IMR-90 (cell line): ENCODE measurements around the gene STOM. TPM values are rescaled to one million over a fixed set of nuclear protein-coding genes. Genes with fewer than 3 reads are reported as not detected.

Source experiments
- ATAC-seq: fragments of 200-7000 bp; cut with Tn5 transposase; 2 replicates; pipeline ENCODE4 v1.9.1; 2020; ENCODE audit warnings: low read depth, mild to moderate bottlenecking, moderate library complexity
- BruUV-seq: library from RNA; stranded (reverse); fragments of 400-500 nt; replicated peaks from 2 replicates; lab custom pipeline; 2021; lab: Mats Ljungman, UMichigan
- CTCF ChIA-PET: fragments of 300-600 bp; formaldehyde crosslinking; extraction: SDS; loops from one replicate; lab custom pipeline; 2021; ENCODE audit warnings: antibody characterized with exemption; lab: Yijun Ruan, JAX
- POLR2A ChIA-PET: fragments of 300-600 bp; sonication (Branson Sonifier 250); formaldehyde crosslinking; loops from one replicate; lab custom pipeline; 2022; ENCODE audit warnings: antibody characterized with exemption; ENCODE audit not compliant: unreplicated experiment; lab: Charles Lee
- DNase-seq: peaks from one replicate; pipeline ENCODE4 v3.0.0; 2013
- H2AFZ ChIP-seq: replicated peaks from 2 replicates; pipeline ENCODE3; 2013; ENCODE audit warnings: low read length, mild to moderate bottlenecking; ENCODE audit not compliant: poor library complexity
- H2AK5ac ChIP-seq: 2 replicates; pipeline ENCODE4 v1.6.1; 2013; ENCODE audit warnings: low read depth, low read length, inconsistent platforms
- H2AK9ac ChIP-seq: replicated peaks from 2 replicates; pipeline ENCODE3; 2013; ENCODE audit warnings: mild to moderate bottlenecking, low read depth, low read length, moderate library complexity; ENCODE audit not compliant: poor library complexity
- H2BK120ac ChIP-seq: 2 replicates; pipeline ENCODE4 v1.6.1; 2013; ENCODE audit warnings: low read depth, low read length, inconsistent platforms
- H2BK15ac ChIP-seq: 3 replicates; pipeline ENCODE4 v1.6.1; 2013; ENCODE audit warnings: low read depth, low read length, inconsistent platforms
- H2BK20ac ChIP-seq: 2 replicates; pipeline ENCODE4 v1.6.1; 2013; ENCODE audit warnings: low read depth, mild to moderate bottlenecking, inconsistent platforms, low read length, moderate library complexity
- H2BK5ac ChIP-seq: 2 replicates; pipeline ENCODE4 v1.6.1; 2013; ENCODE audit warnings: mild to moderate bottlenecking, low read depth, low read length, inconsistent platforms; ENCODE audit not compliant: poor library complexity, severe bottlenecking
- H3K14ac ChIP-seq: replicated peaks from 2 replicates; pipeline ENCODE4 v1.6.1; 2013; ENCODE audit warnings: low read depth, low read length, inconsistent platforms
- H3K18ac ChIP-seq: 2 replicates; pipeline ENCODE4 v1.6.1; 2013; ENCODE audit warnings: low read depth, low read length, control low read depth
- H3K23ac ChIP-seq: 2 replicates; pipeline ENCODE4 v1.6.1; 2013; ENCODE audit warnings: low read depth, low read length, inconsistent platforms
- H3K27ac ChIP-seq: 2 replicates; pipeline ENCODE4 v1.5.1; 2013; ENCODE audit warnings: mild to moderate bottlenecking, control low read depth, low read length; ENCODE audit not compliant: insufficient read depth
- H3K27me3 ChIP-seq: 2 replicates; pipeline ENCODE4 v1.6.1; 2013; ENCODE audit warnings: low read length; ENCODE audit not compliant: control insufficient read depth, insufficient read depth
- H3K36me3 ChIP-seq: 2 replicates; pipeline ENCODE4 v1.6.1; 2013; ENCODE audit warnings: low read length, mixed read lengths; ENCODE audit not compliant: control insufficient read depth, insufficient read depth
- H3K4ac ChIP-seq: 2 replicates; pipeline ENCODE4 v1.6.1; 2013; ENCODE audit warnings: low read depth, low read length, inconsistent platforms
- H3K4me1 ChIP-seq: 2 replicates; pipeline ENCODE4 v1.6.1; 2013; ENCODE audit warnings: low read length, mixed read lengths; ENCODE audit not compliant: control insufficient read depth, insufficient read depth
- H3K4me2 ChIP-seq: 2 replicates; pipeline ENCODE4 v1.6.1; 2013; ENCODE audit warnings: low read depth, mild to moderate bottlenecking, control low read depth, low read length, moderate library complexity
- H3K4me3 ChIP-seq: 2 replicates; pipeline ENCODE4 v1.5.1; 2013; ENCODE audit warnings: low read depth, mild to moderate bottlenecking, control low read depth, low read length, moderate library complexity; ENCODE audit not compliant: insufficient read depth
- H3K56ac ChIP-seq: 2 replicates; pipeline ENCODE4 v1.6.1; 2013; ENCODE audit warnings: low read length, inconsistent platforms; ENCODE audit not compliant: insufficient read depth; ENCODE audit errors: extremely low read depth
- H3K79me1 ChIP-seq, 2 experiments: 2 replicates each; pipeline ENCODE4 v1.6.1; 2013; ENCODE audit warnings: low read length in 2 of 2, inconsistent platforms in 1 of 2, low read depth in 1 of 2
- H3K9ac ChIP-seq: 2 replicates; pipeline ENCODE4 v1.6.1; 2013; ENCODE audit warnings: low read depth, low read length, control low read depth
- H3K9me1 ChIP-seq: 2 replicates; pipeline ENCODE4 v1.6.1; 2013; ENCODE audit warnings: low read length, inconsistent platforms; ENCODE audit not compliant: insufficient read depth
- H3K9me3 ChIP-seq: 2 replicates; pipeline ENCODE4 v1.6.1; 2013; ENCODE audit warnings: low read length; ENCODE audit not compliant: control insufficient read depth, insufficient read depth
- H4K20me1 ChIP-seq: 2 replicates; pipeline ENCODE4 v1.6.1; 2013; ENCODE audit warnings: low read length, inconsistent platforms; ENCODE audit not compliant: insufficient read depth
- H4K5ac ChIP-seq: 2 replicates; pipeline ENCODE4 v1.6.1; 2013; ENCODE audit warnings: mild to moderate bottlenecking, low read depth, low read length, control low read depth
- H4K8ac ChIP-seq, 2 experiments: 2 replicates each; pipeline ENCODE4 v1.6.1; 2013; ENCODE audit warnings: low read depth in 2 of 2, low read length in 2 of 2, control low read depth in 1 of 2, inconsistent platforms in 1 of 2
- H4K91ac ChIP-seq: 2 replicates; pipeline ENCODE4 v1.6.1; 2013; ENCODE audit warnings: low read depth, low read length, inconsistent platforms; ENCODE audit not compliant: insufficient read depth
- BHLHE40 ChIP-seq: fragments of 150-350 bp; IDR thresholded peaks from 2 replicates; pipeline ENCODE4 v1.6.1; 2016; ENCODE audit warnings: mild to moderate bottlenecking, low read depth, low read length
- CEBPB ChIP-seq: IDR thresholded peaks from 2 replicates; pipeline ENCODE4 v1.6.1; 2012; ENCODE audit warnings: low read depth, low read length, improper control_type of control experiment
- CHD1 ChIP-seq: IDR thresholded peaks from 2 replicates; pipeline ENCODE4 v1.6.1; 2012; ENCODE audit warnings: low read depth, low read length, improper control_type of control experiment
- CTCF ChIP-seq: conservative IDR thresholded peaks from 2 replicates; pipeline ENCODE4 v1.5.1; 2012; ENCODE audit warnings: mild to moderate bottlenecking, low read depth, low read length, improper control_type of control experiment
- FOS ChIP-seq: fragments of 150-350 bp; IDR thresholded peaks from 2 replicates; pipeline ENCODE4 v1.6.1; 2016; ENCODE audit warnings: low read depth, low read length
- MAFK ChIP-seq: IDR thresholded peaks from 2 replicates; pipeline ENCODE4 v1.6.1; 2012; ENCODE audit warnings: low read depth, low read length, improper control_type of control experiment
- MAZ ChIP-seq: IDR thresholded peaks from 2 replicates; pipeline ENCODE4 v1.6.1; 2012; ENCODE audit warnings: low read depth, mild to moderate bottlenecking, low read length, improper control_type of control experiment, moderate library complexity, borderline replicate concordance
- MXI1 ChIP-seq: IDR thresholded peaks from 2 replicates; pipeline ENCODE4 v1.6.1; 2012; ENCODE audit warnings: low read depth, mild to moderate bottlenecking, low read length, moderate library complexity, borderline replicate concordance
- NFE2L2 ChIP-seq: fragments of 150-350 bp; IDR thresholded peaks from 2 replicates; pipeline ENCODE4 v1.6.1; 2016; ENCODE audit warnings: low read depth, mild to moderate bottlenecking, low read length
- POLR2A ChIP-seq: IDR thresholded peaks from 2 replicates; pipeline ENCODE4 v1.6.1; 2012; ENCODE audit warnings: mild to moderate bottlenecking, low read depth, low read length
- RAD21 ChIP-seq: IDR thresholded peaks from 2 replicates; pipeline ENCODE4 v1.6.1; 2012; ENCODE audit warnings: low read length, improper control_type of control experiment
- RCOR1 ChIP-seq: IDR thresholded peaks from 2 replicates; pipeline ENCODE4 v1.6.1; 2012; ENCODE audit warnings: mild to moderate bottlenecking, low read length, improper control_type of control experiment; ENCODE audit not compliant: insufficient replicate concordance
- RFX5 ChIP-seq: IDR thresholded peaks from 2 replicates; pipeline ENCODE4 v1.8.0; 2012; ENCODE audit warnings: low read depth, mild to moderate bottlenecking, low read length, moderate library complexity
- SMC3 ChIP-seq: fragments of 150-350 bp; IDR thresholded peaks from 2 replicates; pipeline ENCODE4 v1.6.1; 2016; ENCODE audit warnings: low read depth, mild to moderate bottlenecking, antibody characterized with exemption, low read length, moderate library complexity
- USF2 ChIP-seq: fragments of 150-350 bp; IDR thresholded peaks from 2 replicates; pipeline ENCODE4 v1.6.1; 2017; ENCODE audit warnings: mild to moderate bottlenecking, antibody characterized with exemption, low read length, low read depth
- WGBS, 2 experiments: methylation state at CpG; one replicate each; pipeline versions ENCODE4 v1.1.5 to v1.1.7; 2013; ENCODE audit warnings: missing lambda C conversion rate in 2 of 2; ENCODE audit not compliant: insufficient read length in 1 of 2; ENCODE audit errors: extremely low coverage in 2 of 2; 5-methylcytosine and 5-hydroxymethylcytosine counted together
- dilution Hi-C: fragments of 300-500 bp; cut with HindIII; formaldehyde crosslinking; loops from one replicate; pipeline ENCODE4 v1.14.3; 2018; ENCODE audit warnings: low sequenced_read_pairs; ENCODE audit not compliant: unreplicated experiment
- in situ Hi-C: fragments of 300-500 bp; cut with MboI; formaldehyde crosslinking; loops from 3 replicates; pipeline ENCODE4 v1.14.3; 2019; ENCODE audit warnings: low sequenced_read_pairs, inconsistent platforms, mixed read lengths
- intact Hi-C: fragments of 100-400 bp; cut with micrococcal nuclease; formaldehyde crosslinking; loops from 2 replicates; pipeline ENCODE4 v1.10.0; 2022
- polyA plus RNA-seq, 3 experiments: library from polyadenylated mRNA; depleted of rRNA; stranded (reverse); fragments of >200 nt; gene quantifications; 2 replicates each; pipeline ENCODE4 v1.2.3, GENCODE V29; 2012; ENCODE audit warnings: low replicate concordance in 1 of 3
- total RNA-seq: library from RNA; depleted of rRNA; stranded (reverse); fragments of >200 nt; gene quantifications from 2 replicates; pipeline ENCODE4 v1.2.3, GENCODE V29; 2012
- TF ChIP-seq, protein P1 (sequence below): fragments of 150-350 bp; IDR thresholded peaks from 2 replicates; pipeline ENCODE4 v1.6.1; 2016; ENCODE audit warnings: low read depth, mild to moderate bottlenecking, low read length, moderate library complexity, borderline replicate concordance

The STOM gene
- total and polyA plus RNA-seq, 2 of the 4 experiments (the other 2 are of a cell fraction): 78.4 to 84.8 TPM

- dilution Hi-C loops (no loop called here), in situ Hi-C loops (no loop called here), intact Hi-C loops (no loop called here)
- peaks cover 11 to 48% of the 10 kb centered on the region in 2 experiments; a peak in 3 of 4 replicates for H3K79me1 ChIP-seq
- no peak overlapping the region for H2BK15ac ChIP-seq
- no peak overlapping the region for H3K14ac ChIP-seq
- CTCF ChIA-PET: interaction anchor here (0.7 kb wide), 1 partner anchor 12 kb away, joined by 4 read pairs; no protein-coding TSS in a partner anchor
- no peak overlapping the region for H3K27ac ChIP-seq
- H3K4ac ChIP-seq: no peak overlapping the region
- peaks cover 6% of the 10 kb centered on the region for H3K9me1 ChIP-seq
- no peak overlapping the region for H2BK5ac ChIP-seq
- H3K9me3 ChIP-seq: no peaks in the 10 kb centered on the region
- no CpG with 5 or more reads among the region's 4 CpGs for WGBS, 2 experiments
- H4K8ac ChIP-seq: no peak overlapping the region
- no peaks in the 10 kb centered on the region for H3K27me3 ChIP-seq
- no peak overlapping the region for H3K9ac ChIP-seq
- H4K5ac ChIP-seq: no peak overlapping the region
- BruUV-seq: no TSS peak
- POLR2A ChIA-PET: interaction anchor here (0.7 kb wide), 1 partner anchor 19 kb away, joined by 4 read pairs; no protein-coding TSS in a partner anchor
- no peak overlapping the region for H2AFZ ChIP-seq
- no peak for DNase-seq
- no peak overlapping the region for H2BK120ac ChIP-seq
- no peak overlapping the region for H2BK20ac ChIP-seq
- no peak overlapping the region for H3K4me2 ChIP-seq
- TF ChIP-seq MAFK: no peak
- no peak for TF ChIP-seq SMC3
- TF ChIP-seq, protein P1, sequence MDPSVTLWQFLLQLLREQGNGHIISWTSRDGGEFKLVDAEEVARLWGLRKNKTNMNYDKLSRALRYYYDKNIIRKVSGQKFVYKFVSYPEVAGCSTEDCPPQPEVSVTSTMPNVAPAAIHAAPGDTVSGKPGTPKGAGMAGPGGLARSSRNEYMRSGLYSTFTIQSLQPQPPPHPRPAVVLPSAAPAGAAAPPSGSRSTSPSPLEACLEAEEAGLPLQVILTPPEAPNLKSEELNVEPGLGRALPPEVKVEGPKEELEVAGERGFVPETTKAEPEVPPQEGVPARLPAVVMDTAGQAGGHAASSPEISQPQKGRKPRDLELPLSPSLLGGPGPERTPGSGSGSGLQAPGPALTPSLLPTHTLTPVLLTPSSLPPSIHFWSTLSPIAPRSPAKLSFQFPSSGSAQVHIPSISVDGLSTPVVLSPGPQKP: no peak
- no peak for TF ChIP-seq MXI1
- no peak for TF ChIP-seq RCOR1
- no peak for TF ChIP-seq BHLHE40
- TF ChIP-seq MAZ: no peak
- TF ChIP-seq CEBPB: no peak
- no peak for TF ChIP-seq CHD1
- no peak for TF ChIP-seq NFE2L2
- no peak for TF ChIP-seq FOS
- no peak for TF ChIP-seq CTCF
- TF ChIP-seq USF2: no peak
- TF ChIP-seq RAD21: no peak
- no peak for TF ChIP-seq POLR2A
- TF ChIP-seq RFX5: no peak
- H3K56ac ChIP-seq: no peak overlapping the region
- H3K18ac ChIP-seq: no peak overlapping the region
- peaks cover 10% of the 10 kb centered on the region for H3K4me1 ChIP-seq
- ATAC-seq: no peak
- no peak overlapping the region for H2AK9ac ChIP-seq
- H3K4me3 ChIP-seq: no peak overlapping the region
- H4K91ac ChIP-seq: no peak overlapping the region
- H2AK5ac ChIP-seq: no peak overlapping the region
- H3K36me3 ChIP-seq: peaks cover 53% of the 10 kb centered on the region
- H4K20me1 ChIP-seq: no peaks in the 10 kb centered on the region
- H3K23ac ChIP-seq: no peak overlapping the region
Measured at GRCh38 chr9:121336665-121337064, 33.4 kb downstream of the STOM start.
